HG03342 (cell line): ENCODE measurements around the gene CUX1.
"Not testable (repeated sequence)": the region's sequence is repeated elsewhere in the genome, so short reads cannot be mapped to it uniquely, and the experiment has no call there.

Experiments
- ATAC-seq: cut with Tn5 transposase; IDR thresholded peaks from one replicate; pipeline ENCODE4 v1.9.1; 2021; ENCODE audit warnings: mild to moderate bottlenecking, moderate library complexity; ENCODE audit not compliant: unreplicated experiment

The CUX1 gene

DNA sequence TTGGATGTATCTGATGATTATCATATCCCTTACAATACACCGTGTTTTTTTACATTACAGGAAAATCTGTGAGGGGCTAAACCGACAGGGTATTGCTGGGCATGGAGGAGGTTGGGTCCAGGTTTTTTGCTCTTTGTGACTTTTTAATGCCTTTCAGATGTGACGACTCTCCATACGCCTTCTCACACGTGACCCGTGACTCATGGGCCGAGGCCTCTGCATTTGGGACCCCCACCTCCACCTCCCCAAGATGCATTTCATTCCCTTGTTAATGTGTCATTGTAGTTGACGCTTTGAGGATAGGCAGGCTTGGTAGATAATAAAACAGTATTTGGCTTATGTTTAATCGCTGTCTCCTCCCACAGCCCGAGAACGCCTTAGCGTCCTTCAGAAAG is 95.3 kb downstream of the CUX1 start:
- ATAC-seq, result no peak

DNA sequence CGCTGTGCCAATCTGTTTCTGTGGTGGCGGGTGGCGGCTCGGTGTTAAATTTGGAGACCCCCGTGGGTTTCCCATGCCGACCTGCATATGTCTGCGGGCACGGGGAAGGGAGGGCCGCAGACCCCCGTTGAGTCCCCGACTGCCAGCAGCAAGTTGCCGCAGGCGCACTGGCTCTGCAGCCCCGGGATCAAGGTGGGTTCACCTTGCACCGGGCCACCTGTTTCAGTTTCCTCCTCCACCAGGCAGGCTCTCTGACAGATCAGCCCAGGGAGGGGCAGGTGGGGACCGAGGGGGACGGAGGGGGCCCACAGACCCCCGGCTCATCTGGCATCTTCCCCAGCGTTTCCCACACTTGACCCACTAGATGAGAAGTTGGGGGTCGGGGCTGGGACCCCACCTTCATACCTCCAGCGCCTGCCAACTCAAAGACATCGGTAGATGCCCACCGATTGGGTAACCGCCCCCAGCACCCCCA is 95.9 kb downstream of the CUX1 start:
- no peak for ATAC-seq

GRCh38 chr7:101913851-101914250 is 96.4 kb downstream of the CUX1 start:
- no peak for ATAC-seq

- no peak for ATAC-seq
Measured at GRCh38 chr7:101915000-101915399, 97.6 kb downstream of the CUX1 start.

GRCh38 chr7:101916041-101916800 is 98.8 kb downstream of the CUX1 start:
- ATAC-seq, result no peak

DNA sequence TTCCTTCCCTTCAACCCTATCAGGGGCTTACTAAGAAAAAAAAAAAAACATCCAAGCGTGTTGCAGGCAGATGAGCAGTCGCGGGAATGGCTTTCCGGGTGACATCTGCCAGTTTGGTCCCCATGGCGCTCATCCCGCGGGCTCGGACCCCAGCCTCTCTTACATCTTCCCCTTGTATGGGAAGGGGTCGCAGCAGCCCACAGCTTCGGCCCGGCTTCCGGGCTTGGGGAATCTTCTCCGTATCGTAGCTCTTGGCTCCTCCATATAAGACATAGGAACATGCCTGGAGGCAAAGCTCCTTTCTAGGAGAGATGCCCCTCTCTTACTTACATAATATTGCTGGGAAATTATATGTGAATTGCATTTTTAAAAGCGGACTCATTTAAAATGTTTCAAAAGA is 99.5 kb downstream of the CUX1 start:
- no peak for ATAC-seq

GRCh38 chr7:101917566-101917965 is 100.1 kb downstream of the CUX1 start:
- no peak for ATAC-seq

GRCh38 chr7:101918426-101918825 is 101.0 kb downstream of the CUX1 start:
- ATAC-seq, result no peak

GRCh38 chr7:101919363-101920115 is 102.1 kb downstream of the CUX1 start:
- no peak for ATAC-seq

DNA sequence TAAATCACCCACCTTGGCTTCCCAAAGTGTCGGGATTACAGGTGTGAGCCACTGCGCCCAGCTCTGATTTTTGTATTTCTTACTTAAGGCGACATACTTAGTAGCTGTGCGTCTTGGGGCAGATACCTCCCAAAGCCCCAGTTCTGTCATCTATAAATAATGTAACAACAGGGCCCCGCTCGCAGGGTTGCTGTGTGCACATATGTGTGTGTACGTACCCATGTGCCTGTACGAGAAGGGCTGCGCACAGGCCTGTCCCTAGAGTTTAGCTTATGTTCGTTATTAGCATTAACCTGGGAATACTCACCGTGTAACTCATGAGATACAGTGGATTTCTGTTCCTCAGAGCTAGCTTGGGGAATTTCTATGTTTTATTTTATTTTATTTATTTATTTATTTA is 103.6 kb downstream of the CUX1 start:
- ATAC-seq, result no peak

DNA sequence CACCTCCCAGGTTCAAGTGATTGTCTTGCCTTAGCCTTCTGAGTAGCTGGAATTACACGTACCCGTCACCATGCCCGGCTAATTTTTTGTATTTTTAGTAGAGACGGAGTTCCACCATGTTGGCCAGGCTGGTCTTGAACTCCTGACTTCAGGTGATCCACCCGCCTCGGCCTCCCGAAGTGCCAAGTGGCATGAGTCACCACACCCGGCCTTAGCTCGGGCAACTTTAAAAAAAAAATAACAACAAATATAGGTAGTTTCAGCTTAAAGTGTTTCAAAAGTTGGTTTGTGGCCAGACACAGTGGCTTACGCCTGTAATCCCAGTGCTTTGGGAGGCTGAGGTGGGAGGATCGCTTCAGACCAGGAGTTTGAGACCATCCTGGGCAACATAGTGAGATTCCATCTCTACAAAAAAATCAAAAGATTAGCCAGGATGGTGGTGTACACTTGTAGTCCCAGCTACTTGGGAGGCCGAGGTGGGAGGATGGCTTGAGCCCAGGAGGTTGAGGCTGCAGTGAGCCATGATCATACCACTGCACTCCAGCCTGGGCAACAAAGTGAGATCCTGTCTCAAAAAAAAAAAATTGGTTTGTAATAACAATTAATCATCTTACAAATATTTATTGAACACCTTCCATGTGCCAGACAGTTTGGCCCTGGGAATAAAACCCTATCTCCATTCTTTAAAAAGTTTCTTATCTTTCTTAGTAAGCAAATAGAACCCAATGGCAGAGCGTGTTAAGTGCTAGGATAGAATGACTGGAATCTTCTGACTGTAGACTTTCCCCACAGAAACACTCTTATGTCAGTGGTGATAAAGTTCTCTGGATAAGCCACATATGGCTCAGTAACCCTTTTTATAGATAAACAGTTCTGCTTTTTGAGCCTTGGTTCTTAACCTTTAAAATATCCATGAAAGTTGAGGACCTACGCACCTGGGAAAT is 104.4 kb downstream of the CUX1 start:
- not testable (repeated sequence) for ATAC-seq

- no peak for ATAC-seq
Measured at GRCh38 chr7:101922631-101923601, 105.5 kb downstream of the CUX1 start.

DNA sequence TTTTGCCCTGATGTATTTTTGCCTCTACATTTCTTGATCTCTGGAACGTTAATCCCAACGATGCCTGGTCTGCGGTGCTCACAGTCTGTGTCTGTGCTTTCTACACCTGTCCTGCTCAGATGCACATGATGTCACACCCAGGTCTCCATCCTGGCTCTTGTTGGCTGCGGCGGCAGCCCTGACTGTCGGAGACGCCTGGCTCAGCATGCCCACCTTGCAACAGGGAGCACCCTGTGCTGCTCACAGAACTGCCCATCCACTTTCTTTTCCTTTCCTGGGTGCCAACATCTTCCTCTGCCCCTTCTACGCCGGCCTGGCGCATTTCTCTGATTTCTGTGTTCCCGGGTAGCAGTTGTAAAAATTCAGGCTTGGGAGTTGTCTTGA is 106.2 kb downstream of the CUX1 start:
- no peak for ATAC-seq

GRCh38 chr7:101924171-101924570 is 106.7 kb downstream of the CUX1 start:
- no peak for ATAC-seq

DNA sequence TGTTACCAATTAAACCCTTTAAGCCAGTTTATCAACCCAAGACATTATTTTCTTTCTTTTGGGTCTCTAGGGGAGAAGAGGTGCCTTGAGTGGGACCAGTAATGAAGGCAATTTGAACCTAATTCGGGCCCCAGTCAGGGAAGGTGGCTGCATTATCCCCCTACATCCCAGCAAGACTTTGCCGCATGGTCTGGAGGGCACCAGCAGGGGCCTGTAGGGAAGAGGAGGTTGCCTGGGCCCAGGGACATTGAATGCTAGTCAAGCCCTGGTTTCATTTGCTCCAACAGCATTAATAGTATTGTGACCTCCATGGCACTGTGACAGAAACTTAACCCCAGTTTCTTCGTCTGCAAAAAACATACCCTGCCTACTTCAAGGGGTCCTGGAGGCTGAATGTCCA is 108.8 kb downstream of the CUX1 start:
- ATAC-seq, result no peak

GRCh38 chr7:101927389-101927788 is 110.0 kb downstream of the CUX1 start:
- no peak for ATAC-seq

- ATAC-seq, result no peak
Measured at GRCh38 chr7:101927802-101928201, 110.4 kb downstream of the CUX1 start.

DNA sequence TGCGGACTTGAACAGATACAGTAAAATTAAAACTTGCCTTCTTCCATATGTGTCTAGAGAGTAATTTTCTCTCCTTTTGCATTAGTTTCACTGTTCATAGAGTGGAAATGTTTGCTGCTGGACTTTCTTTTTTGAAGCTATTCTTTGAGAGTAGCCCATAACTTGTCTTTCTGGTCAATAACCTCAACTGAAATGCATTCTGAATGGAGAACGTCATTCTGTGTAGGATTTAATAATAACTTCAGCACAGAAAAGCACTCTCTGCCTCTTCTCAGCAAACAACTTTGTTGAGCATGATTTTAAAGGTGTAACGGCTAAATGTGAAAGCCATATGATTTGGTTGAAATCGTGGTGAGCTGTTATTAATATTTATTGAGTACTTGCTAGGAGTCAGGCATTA is 111.8 kb downstream of the CUX1 start:
- no peak for ATAC-seq

GRCh38 chr7:101929911-101930310 is 112.5 kb downstream of the CUX1 start:
- not testable (repeated sequence) for ATAC-seq

DNA sequence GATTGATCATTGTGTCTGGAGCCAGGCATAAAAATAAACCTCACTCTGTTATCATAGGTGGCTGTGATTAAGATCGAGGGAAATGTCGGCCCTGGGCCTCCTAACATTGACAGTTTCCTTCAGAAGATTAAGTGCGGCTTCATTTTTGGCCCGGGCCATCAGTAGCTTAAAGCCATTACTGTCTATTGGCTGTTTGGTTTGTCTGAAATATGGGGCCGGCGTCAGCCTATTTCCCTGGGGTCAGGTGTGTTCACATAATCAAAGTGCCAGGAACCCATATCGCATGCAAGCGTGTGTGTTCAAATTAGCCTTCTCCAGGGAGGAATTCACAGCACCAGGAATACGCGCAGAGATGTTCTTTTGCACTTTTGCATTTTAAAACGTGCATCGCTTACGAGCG is 114.7 kb downstream of the CUX1 start:
- no peak for ATAC-seq
